ENCODE data around the gene TSPAN4.

TSPAN4 gene

DNA sequence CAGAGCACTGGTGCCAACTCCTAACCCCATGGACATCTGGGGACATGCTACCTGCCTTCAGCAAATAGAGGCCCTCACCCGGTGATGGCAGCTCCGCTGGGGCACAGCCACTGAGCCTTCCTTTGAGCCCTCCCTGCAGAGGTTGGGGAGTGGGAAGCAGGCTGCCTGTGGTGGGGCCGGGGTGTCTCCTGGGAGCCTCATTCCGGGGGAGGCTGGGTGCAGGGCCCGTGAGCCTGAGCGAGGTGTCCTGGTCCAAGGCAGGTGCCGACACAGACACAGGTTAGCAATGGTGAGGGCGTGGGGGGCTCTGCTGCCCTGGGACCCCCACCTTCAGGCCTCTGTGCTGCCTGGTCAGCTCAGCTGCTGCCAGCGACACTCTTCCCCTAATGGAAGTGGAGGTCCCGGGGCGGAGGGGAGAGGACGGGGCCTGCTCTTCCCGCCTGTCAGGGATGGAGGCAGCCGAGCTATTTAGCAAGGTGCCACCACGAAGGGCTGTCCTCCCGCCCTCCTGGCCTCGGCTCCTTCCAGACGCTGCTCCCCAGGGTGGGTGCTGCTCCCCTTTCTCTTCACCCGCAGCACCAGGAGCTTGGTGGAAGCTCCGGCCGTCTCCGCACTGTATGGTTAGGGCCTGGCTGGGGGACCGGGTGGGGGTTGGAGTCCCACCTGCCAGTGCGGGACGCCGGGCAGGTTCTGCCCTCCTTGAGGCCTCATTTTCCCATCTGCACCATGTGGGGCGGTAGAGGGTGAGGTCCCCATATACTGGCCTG lies 11.2 kb downstream of the TSPAN4 start:
- DNase-seq, result no peak

DNA sequence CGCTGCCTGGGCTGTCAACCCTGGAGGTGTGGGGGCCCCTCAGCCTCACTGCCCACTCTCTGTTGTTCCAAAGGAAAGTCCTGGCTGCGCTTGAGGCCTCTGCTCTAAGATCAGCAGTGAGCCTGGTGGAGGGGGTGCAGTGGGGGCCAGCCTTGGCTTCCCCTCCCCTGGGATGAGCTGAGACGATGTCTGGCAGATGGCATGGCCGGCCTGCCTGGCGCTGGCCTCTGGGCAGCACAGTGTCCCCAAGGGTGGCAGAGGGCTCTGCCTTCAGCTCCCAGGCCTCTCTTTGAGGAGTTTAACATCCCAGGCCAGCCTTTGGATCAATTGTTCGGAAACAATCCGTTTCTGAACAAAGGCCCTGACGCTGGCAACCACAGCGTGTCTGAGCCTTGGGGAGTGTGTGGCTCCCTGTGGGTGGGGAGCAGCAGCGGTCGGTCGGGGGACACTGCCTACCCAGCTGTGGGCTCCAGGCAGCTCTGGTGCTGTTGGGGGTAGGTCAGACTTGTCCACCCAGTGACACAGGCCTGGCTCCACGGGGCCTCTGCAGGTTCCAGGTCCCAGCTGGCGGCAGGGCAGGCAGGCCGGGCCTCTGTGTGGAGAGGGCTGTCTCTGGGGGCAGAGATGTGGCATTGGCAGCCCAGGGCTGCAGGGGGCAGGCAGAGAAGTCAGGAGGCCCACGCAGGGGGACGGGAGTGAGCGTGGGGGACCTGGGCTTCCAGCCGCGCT lies 12.1 kb downstream of the TSPAN4 start:
- no peak for DNase-seq

DNA sequence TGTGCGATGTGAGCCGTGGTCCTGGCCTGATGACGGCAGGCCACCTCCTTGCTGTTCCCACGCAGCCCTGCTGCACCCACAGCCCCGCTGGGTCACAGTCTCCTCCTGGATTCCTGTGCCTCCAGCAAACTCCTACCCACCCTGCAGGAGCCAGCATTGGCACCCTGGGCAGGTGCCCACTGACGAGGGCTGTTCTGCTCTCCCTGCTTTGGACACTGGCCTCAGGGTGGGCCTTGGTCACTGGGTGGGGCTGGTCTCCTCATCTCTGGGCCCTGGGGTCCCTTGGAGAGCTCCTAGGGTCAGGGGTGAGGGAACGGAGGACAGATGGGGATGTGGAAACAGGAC lies 12.7 kb downstream of the TSPAN4 start:
- DNase-seq, result no peak

DNA sequence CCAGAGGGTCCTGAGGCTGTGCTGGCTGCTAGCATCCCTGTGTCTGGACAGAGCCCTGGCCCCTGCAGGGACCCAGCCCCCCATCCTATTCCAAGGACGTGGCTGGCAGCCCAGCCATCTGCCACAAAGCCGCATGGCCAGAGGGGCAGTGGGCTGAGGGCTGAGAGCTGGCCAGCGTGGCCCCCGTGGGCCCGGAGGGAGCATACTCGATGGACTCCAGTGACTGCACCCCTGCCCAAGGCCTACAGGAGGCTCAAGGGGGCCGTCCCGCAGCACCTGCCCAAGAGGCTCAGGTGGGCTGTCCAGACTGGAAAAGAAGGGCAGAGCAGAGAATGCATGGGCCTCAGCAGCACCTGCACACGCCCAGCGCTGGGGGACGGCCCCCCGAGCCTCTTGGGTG lies 13.1 kb downstream of the TSPAN4 start:
- no peak for DNase-seq

DNA sequence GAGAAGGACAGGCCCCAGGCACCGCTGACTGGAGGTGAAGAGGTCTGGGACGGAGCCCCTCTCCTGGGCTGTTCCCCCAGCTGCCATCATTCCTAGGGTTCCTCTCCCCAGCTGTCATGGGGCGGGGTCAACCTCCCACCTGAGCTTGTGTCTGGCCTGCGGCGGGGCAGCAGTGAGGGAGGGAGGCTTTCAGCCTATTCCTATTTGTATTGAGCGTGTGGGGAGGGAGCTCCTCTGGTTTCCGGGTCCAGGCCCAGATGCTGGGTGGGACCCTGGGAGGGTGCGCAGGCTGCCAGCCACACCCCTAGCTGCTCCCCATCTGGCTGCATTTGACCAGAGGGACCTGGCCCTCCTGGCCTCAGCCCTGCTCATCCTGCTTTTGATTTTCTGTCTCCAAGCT lies 13.7 kb downstream of the TSPAN4 start:
- DNase-seq, result no peak

DNA sequence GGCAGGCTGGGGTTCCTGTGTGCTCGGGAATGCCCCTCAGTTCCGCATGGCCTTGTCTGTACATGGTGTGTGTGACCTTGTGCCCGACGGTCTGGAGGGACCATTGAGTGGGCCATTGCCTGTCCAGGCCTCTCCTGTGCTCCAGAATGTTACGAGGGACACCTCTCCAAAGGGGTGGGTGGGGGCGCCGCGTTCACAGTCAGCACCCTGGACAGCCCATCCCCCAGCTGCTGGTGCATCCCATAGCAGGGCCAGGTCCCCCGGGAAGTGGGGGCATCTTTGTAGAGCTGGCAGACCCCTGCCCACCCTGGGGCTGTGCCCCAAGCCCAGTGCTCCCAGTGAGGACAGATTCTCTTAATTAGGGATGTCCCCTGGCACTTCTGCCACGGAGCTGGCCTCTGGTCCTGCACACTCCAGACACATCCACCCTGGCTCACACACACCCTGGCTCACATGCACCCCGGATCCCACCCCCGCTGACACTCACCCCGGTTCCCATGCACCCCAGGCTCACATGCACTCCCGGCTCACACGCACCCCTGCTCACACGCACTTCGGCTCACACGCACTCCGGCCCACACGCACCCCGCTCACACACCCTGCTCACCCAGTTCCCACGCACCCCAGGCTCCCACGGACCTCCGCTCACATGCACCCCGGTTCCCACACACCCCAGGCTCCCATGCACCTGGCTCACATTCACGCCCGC lies 15.6 kb downstream of the TSPAN4 start:
- no peak for DNase-seq

DNA sequence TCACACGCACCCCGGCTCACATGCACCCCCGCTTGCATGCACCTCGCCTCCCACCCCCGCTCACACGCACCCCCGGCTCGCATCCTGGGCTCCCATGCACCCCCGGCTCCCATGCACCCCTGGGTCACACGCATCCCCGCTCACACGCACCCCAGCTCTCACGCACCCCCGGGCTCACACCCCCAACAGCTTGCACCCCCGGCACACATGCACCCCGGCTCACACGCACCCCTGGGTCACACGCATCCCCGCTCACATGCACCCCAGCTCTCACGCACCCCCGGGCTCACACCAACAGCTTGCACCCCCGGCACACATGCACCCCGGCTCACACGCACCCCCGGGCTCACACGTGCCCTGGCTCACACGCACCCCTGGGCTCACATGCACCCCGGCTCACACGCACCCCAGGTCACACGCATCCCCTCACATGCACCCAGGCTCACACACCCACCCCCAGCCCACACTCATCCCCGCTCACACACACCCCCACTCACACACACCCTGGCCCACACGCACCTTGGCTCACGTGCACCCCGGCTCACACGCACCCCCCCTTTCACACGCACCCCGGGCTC lies 16.2 kb downstream of the TSPAN4 start:
- no peak for DNase-seq

DNA sequence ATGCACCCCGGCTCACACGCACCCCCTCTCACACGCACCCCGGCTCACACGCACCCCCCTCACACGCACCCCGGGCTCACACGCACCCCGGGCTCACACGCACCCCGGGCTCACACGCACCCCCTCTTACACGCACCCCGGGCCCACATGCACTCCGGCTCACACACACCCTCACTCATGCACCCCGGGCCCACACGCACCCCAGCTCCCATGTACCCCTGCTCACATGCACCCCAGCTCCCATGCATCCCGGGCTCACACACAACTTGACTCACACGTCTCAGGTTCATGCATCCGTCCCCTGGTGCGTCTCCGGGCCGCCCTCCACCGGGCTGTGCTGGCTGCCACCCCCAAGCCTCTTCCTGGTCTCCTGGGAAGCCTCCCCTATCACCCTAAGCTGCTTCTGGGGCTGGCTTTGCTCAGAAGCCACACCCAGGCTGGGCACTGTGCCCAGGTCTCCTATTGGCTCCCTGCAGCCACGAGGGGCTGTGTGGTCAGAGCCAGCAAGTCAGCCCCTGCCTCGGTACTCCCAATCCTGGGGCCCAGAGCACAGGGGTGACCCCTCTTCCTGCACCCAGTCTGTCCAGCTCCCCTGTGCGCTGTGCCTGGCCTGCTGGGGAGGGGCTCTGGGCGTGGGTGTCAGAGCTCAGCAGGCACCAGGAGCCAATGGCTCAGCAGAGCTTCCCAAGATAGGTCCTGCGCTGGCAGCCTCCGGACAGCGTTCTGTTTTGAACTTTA lies 16.9 kb downstream of the TSPAN4 start:
- peak; percentile 86 for DNase-seq

DNA sequence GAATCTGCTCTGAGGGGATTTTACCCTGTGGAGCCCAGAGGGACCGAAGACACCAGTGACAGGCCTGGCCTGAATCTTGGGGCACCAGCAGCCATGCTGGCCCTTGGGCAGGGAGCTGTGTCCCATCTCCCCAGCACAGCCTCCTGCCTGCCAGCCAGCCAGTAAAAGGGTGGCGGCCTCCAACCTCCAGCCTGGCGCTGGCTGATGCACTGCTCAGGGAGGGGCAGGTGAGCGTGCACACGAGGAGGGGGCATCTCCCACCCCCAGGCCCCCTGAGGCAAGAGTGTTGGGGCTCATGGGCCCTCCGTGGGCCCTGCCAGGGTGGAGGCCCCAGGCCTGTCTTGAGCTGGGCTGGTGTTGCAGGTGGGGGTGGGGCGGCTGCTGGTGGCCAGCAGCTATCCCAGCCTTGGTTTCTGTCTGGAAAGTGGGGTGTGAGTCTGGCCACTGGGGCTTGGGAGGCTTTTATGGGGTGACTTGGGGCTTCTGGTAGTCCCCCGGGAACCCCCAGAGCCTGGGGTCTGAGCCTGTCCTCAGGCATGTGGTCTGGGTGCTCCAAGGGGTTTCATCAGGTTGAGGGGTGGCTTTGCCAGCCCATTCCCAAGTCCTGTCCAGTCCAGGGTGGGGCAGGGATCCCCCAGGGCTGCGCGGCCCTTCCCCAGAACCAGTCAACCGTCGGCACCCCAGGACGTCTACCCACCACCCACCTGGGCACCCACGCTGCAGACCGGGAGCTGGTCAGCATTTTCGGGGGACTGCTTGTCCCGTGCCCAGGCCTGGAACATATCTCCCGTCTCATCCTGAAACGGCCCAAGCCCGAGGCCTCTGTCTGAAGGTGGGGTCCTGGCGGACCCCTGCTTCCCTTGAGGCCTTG lies 17.8 kb downstream of the TSPAN4 start:
- no peak for DNase-seq

DNA sequence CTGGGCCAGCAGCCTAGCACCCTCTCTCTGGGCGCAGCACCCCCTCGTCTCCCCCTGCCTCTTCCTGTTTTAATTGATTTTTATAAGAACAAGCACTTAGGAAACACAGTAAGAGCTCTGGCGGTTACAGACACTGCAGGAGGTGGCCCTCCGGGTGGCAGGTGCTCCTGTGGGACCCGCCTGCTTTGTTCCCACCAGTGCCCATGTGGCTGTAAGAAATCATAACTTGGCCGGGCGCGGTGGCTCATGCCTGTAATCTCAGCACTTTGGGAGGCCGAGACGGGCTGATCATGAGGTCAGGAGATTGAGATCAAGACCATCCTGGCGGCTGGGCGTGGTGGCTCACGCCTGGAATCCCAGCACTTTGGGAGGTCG lies 18.4 kb downstream of the TSPAN4 start:
- DNase-seq, result no peak

DNA sequence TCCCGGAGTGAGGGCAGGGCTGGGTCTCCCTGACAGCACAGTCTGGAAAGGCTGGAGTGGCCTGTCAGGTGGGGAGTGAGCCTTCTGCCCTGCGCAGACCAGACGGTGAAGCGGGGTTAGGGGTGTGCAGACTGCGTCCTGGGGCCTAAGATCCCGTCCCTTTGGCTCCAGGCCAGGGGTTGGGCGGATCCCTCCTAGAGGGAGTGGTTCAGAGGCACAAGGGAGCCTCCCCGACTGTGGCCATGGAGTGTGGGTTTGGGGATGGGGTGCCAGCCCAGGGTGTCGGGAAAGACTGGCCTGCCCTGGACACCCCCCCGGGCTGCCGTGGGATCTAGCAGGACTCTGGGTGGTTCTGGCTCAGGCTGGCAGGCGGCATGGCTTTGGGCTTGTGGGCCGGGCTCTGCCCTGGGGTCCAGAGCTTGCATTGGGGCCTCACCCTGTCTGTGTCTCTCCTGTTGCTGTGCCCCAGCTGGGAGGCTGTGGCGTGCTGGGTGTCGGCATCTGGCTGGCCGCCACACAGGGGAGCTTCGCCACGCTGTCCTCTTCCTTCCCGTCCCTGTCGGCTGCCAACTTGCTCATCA lies 19.5 kb downstream of the TSPAN4 start:
- no peak for DNase-seq

DNA sequence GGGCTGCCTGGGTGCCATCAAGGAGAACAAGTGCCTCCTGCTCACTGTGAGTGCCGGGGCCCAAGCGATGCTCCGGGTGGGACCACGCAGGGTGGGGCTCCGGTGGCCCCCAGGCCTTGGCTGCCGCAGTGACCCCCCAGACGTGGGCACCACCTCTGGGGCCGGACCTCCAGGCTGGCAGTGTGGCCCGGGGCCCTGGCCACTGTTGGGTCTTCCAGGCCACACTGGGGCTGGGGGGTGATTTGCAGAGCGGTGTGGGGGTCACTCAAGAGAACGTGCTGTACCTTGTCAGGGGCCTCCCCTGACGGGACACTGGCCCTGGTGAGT lies 20.0 kb downstream of the TSPAN4 start:
- no peak for DNase-seq

DNA sequence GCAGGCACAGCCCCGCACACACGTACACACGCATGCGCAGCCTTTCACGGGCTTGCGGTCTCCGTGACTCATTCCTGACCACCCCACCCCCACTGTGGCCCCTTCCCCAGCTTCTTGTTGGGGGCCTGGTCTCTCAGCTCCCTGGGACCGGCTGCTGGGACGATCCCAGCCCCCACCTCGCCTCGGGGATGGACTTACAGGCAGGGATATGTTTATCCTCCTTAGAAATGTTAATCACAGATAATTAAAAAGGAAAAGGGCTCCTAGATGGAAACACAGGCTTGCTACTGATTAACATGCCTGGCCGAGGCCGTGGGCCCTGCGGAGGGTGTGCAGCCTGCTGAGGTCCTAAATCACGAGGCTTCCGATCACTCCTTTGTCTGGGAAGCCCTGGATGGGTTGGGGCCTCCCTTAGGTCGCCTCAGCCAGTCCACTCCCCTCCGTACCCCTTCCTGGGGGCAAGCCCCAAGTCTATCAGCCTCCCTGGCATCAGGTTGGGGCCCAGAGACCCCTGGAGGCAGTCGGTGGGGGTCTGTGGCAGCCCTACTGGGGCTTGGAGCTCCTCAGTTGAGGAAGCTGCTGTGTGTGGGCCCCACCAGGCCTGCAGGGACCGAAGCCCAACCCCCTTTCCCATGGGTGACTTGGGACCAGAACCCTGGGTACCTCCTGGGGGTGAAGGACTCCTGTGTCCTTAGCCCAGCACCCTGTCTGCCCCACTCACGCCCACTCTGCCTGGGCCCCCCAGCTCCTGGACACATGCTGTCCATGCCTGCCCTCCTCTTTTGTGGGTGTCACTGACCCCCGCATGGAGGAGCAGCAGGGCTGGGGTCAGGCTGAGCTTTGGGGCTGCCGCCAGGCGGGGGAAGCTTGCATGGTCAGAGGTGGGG lies 20.6 kb downstream of the TSPAN4 start:
- DNase-seq, result no peak

DNA sequence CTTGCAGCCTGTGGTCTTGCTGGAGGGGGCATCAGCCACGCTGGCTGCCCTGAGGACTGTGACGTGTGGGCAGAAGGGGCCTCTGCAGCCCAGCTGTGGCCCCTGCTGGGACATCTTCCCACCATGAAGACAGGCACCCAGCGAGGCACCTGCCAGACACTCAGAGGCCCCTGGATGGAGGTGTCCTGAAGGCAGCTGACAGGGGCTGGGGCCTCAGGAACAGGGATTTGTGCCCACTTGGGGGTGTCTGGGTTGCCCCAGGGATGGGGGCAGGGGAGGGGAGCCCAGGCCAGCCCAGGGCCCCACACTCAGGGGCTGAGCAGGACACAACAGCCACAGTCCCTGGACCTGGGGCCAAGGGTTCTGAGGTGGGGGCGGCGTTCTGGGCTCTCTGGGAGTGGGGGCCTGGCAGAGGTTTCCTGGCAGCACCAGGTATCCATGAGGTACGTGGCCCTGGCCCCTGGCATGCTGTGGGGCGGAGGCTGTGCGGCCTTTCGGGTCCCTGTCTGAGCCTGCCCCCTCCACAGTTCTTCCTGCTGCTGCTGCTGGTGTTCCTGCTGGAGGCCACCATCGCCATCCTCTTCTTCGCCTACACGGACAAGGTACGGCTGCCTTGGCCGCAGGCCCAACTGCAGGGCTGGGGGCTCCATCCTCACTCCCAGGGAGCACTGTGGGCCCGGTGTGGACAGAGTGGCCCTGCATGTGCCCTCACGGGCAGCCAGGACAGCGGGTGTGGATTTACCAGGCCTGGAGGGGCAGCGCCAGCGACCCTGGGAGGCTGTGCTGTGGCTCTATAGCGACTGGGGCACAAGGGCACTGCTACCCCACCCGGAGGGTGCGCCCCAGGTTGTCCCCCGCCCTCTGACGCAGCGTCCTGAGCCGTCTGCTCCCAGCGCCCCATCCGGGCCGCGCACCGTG lies 21.5 kb downstream of the TSPAN4 start:
- DNase-seq, result no peak

DNA sequence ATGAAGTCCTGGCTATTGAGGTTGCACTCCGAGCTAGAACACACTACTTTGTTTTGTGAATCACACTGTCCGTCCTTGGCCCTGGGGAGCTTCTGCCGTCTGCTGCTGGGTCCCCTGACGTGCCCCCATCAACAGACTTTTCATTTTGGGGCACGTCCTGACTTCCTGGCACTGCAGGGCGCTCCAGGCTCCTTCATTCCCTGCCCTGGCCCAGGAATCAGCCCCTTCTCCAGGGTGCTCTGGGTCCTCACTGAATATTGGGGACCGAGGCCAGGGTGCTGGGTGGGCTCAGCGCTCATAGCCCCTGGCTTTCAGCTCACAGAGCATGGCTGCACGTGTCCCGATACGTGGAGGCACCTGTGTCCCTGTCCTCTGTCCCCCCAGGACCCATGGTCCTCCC lies 22.2 kb downstream of the TSPAN4 start:
- no peak for DNase-seq

DNA sequence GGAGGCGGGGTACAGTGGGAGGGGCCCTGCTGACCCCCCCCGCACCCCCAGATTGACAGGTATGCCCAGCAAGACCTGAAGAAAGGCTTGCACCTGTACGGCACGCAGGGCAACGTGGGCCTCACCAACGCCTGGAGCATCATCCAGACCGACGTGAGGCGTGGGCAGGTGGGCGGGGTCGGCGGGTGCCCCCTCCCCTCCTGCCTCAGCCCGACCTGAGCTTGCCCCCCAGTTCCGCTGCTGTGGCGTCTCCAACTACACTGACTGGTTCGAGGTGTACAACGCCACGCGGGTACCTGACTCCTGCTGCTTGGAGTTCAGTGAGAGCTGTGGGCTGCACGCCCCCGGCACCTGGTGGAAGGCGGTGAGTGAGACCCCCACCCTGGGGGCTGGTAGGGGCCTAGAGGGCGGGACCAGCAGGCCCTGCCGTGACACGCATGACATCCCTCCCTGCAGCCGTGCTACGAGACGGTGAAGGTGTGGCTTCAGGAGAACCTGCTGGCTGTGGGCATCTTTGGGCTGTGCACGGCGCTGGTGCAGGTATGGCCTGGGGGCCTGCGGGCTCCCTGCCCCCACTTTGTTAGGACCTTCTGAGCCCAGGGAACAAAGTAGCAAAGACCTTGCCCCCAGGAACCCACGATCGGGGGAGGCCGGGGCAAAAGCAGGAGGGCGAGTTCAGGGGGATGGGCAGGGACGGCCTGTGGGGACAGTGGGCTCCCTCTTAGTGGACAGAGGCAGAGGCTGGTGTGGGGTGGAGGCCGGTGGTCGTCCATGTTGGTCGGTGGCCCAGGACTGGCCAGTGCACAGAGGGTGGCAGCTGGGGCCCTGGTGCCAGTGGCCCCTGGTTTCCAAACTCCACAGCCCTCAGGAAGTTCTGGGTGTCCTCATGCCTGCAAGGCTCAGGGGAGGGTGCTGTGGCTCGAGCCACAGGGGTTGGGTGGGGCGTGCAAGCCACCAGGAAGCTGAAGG lies 23.1 kb downstream of the TSPAN4 start:
- no peak for DNase-seq

DNA sequence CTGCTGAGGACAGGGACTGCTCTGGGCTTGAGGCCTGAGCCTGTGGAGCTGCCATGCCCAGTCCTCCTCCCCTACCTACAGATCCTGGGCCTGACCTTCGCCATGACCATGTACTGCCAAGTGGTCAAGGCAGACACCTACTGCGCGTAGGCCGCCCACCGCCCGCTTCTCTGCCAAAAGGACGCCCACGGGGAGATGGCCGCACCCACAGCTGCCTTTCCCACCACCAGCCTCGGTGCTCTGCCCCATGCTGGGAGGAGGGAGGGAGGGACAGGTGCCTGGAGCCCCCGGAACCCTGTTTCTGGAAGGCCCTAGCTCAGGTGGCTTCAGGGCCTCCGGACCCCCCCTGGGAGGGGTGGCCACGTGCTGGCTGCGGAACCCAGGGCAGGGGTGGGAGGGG lies 23.8 kb downstream of the TSPAN4 start:
- DNase-seq, result no peak

DNA sequence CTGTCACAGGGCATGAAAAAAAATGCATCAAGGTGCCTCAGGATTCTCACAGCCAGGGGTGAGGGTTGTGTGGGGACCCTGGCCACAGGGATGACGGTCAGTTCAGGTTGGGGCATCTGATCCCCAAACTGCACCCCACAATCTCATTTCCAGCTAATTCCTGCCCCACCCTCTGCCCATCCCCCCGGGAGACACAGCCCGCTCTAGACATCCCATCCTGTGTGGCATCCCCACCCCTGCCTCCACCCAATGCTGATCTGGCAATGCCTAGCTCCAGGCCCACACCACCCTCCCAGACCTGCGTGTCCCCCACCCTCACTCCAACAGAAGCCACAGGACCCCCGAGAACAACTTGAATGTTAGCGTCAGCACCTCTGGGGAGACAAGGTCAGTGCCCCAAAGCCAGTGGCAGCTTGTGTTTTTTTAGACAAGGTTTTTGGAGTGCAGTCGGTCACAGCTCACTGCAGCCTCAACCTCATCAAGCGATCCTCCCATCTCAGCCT lies 25.3 kb downstream of the TSPAN4 start:
- no peak for DNase-seq

Measured in NCI-H1436 (cell line).